Uterus (tissue), 2 donors: ENCODE data around the gene PIN1.

Experiments
- POLR2A ChIP-seq, 2 donors: fragments of 450-650 bp; IDR thresholded peaks; one replicate each; pipeline ENCODE4 v1.6.1; 2016; ENCODE audit warnings: antibody characterized with exemption in 2 of 2, mild to moderate bottlenecking in 1 of 2, moderate library complexity in 1 of 2
- TF ChIP-seq, protein P1 (sequence below), 4 experiments: fragments of 200-600 bp in 2 of 4; fragments of 450-650 bp in 2 of 4; sonication (generic) in 2 of 4; IDR thresholded peaks; one replicate each; pipeline ENCODE4 v1.5.1; 2016 to 2019; ENCODE audit warnings: antibody characterized with exemption in 4 of 4, mild to moderate bottlenecking in 2 of 4, moderate library complexity in 1 of 4

DNA sequence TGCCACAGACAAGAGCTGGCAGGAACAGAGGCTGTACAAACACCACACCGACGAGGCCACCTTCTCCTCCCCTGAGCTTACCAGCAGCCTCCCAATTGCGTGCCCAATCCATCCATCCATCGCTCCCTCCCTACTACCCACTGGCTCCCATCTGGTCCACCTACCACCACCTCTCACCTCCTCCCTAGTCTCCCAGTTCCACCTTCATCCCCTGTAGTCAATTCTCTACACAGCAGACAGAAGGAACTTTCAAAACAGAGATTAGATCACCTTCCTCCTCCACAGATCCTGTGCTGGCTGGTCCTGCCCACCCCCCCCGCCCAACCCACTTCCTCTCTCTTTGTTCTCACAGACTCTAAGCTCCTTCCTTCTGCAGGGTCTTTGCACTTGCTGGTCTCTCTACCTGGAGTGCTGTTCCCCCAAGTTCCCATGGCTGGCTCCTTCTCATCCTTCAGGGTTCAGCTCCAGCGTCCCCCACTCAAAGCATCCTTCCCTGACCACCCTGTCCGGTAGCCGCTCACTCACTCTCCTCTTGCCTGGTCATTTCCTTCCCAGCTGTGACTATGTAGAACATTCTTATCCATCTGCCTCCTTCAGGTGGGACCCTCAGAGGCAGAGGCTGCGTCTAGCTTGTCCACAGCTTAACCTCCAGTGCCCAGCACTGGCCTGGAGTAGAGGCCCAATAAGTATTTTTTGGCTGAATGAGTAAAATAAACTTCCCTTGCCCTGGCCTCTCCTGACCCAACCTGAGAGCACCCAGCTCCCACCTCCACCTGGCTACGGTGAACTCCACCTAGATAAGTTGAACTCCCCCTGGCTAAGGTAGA, 23.0 kb downstream of the PIN1 start:
- no peak for TF ChIP-seq POLR2A (IDR thresholded peaks at IDR 0.05)
- TF ChIP-seq, protein P1, sequence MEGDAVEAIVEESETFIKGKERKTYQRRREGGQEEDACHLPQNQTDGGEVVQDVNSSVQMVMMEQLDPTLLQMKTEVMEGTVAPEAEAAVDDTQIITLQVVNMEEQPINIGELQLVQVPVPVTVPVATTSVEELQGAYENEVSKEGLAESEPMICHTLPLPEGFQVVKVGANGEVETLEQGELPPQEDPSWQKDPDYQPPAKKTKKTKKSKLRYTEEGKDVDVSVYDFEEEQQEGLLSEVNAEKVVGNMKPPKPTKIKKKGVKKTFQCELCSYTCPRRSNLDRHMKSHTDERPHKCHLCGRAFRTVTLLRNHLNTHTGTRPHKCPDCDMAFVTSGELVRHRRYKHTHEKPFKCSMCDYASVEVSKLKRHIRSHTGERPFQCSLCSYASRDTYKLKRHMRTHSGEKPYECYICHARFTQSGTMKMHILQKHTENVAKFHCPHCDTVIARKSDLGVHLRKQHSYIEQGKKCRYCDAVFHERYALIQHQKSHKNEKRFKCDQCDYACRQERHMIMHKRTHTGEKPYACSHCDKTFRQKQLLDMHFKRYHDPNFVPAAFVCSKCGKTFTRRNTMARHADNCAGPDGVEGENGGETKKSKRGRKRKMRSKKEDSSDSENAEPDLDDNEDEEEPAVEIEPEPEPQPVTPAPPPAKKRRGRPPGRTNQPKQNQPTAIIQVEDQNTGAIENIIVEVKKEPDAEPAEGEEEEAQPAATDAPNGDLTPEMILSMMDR (IDR thresholded peaks at IDR 0.05), result no peak
